HEK293T (cell line): ENCODE results near the gene ADAMTS3.

Experiments
- CTCF ChIA-PET: fragments of 350-600 bp; formaldehyde crosslinking; extraction: SDS; loops from one replicate; lab custom pipeline; 2021; ENCODE audit warnings: antibody characterized with exemption, inconsistent platforms; lab: Yijun Ruan, JAX
- POLR2A ChIA-PET: fragments of 350-600 bp; formaldehyde crosslinking; extraction: SDS; loops from one replicate; lab custom pipeline; 2020; ENCODE audit warnings: antibody characterized with exemption, inconsistent platforms; lab: Yijun Ruan, JAX
- DNase-seq: peaks from one replicate; pipeline ENCODE4 v3.0.0; 2012; ENCODE audit warnings: mixed read lengths; ENCODE audit errors: extremely low spot score
- ARNT ChIP-seq: fragments of 450-650 bp; IDR thresholded peaks from 2 replicates; pipeline ENCODE4 v1.6.1; 2017; ENCODE audit warnings: mild to moderate bottlenecking
- BHLHE40 ChIP-seq: fragments of 450-650 bp; IDR thresholded peaks from 2 replicates; pipeline ENCODE4 v1.6.1; 2016; ENCODE audit warnings: mild to moderate bottlenecking, moderate library complexity, borderline replicate concordance
- CTBP1 ChIP-seq: fragments of 450-650 bp; IDR thresholded peaks from 2 replicates; pipeline ENCODE4 v1.6.1; 2016; ENCODE audit warnings: borderline replicate concordance
- ELF4 ChIP-seq: fragments of 450-650 bp; IDR thresholded peaks from 2 replicates; pipeline ENCODE4 v1.6.1; 2017; ENCODE audit warnings: antibody characterized with exemption
- FOXA1 ChIP-seq: fragments of 450-650 bp; IDR thresholded peaks from 2 replicates; pipeline ENCODE4 v1.6.1; 2016; ENCODE audit warnings: mild to moderate bottlenecking
- FOXK2 ChIP-seq: fragments of 450-650 bp; IDR thresholded peaks from 2 replicates; pipeline ENCODE4 v1.6.1; 2016; ENCODE audit warnings: mild to moderate bottlenecking
- FOXM1 ChIP-seq: fragments of 450-650 bp; IDR thresholded peaks from 2 replicates; pipeline ENCODE4 v1.6.1; 2017; ENCODE audit warnings: mild to moderate bottlenecking, borderline replicate concordance
- HDGF ChIP-seq: fragments of 450-650 bp; IDR thresholded peaks from 2 replicates; pipeline ENCODE4 v1.6.1; 2017; ENCODE audit warnings: antibody characterized with exemption, borderline replicate concordance
- L3MBTL2 ChIP-seq: fragments of 450-650 bp; conservative IDR thresholded peaks from 2 replicates; pipeline ENCODE4 v1.6.1; 2016; ENCODE audit warnings: mild to moderate bottlenecking
- LEF1 ChIP-seq: fragments of 450-650 bp; IDR thresholded peaks from 2 replicates; pipeline ENCODE4 v1.6.1; 2017; ENCODE audit warnings: mild to moderate bottlenecking, borderline replicate concordance
- NFRKB ChIP-seq: fragments of 450-650 bp; IDR thresholded peaks from 2 replicates; pipeline ENCODE4 v1.6.1; 2016; ENCODE audit warnings: mild to moderate bottlenecking, moderate library complexity
- SP1 ChIP-seq: fragments of 450-650 bp; IDR thresholded peaks from 2 replicates; pipeline ENCODE4 v1.6.1; 2017
- SUZ12 ChIP-seq: fragments of 450-650 bp; IDR thresholded peaks from 2 replicates; pipeline ENCODE4 v1.6.1; 2016; ENCODE audit warnings: mild to moderate bottlenecking
- TARDBP ChIP-seq: fragments of 450-650 bp; IDR thresholded peaks from 2 replicates; pipeline ENCODE4 v1.6.1; 2016
- ZNF384 ChIP-seq: fragments of 450-650 bp; IDR thresholded peaks from 2 replicates; pipeline ENCODE4 v1.6.1; 2016
- TF ChIP-seq, protein P1 (sequence below): fragments of 450-650 bp; IDR thresholded peaks from 2 replicates; pipeline ENCODE4 v1.6.1; 2016

The ADAMTS3 gene

GRCh38 chr4:72377491-72378194, 191.4 kb downstream of the ADAMTS3 start:
- TF ChIP-seq ARNT (no peak), SP1 (no peak), FOXM1 (no peak), LEF1 (no peak), BHLHE40 (no peak), ELF4 (no peak), CTBP1 (no peak), ZNF384 (no peak), NFRKB (no peak)
- TF ChIP-seq, protein P1, sequence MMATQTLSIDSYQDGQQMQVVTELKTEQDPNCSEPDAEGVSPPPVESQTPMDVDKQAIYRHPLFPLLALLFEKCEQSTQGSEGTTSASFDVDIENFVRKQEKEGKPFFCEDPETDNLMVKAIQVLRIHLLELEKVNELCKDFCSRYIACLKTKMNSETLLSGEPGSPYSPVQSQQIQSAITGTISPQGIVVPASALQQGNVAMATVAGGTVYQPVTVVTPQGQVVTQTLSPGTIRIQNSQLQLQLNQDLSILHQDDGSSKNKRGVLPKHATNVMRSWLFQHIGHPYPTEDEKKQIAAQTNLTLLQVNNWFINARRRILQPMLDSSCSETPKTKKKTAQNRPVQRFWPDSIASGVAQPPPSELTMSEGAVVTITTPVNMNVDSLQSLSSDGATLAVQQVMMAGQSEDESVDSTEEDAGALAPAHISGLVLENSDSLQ = no peak
- no peak for DNase-seq
- ChIA-PET POLR2A (interaction anchor here (0.6 kb wide), 1 partner anchor 882 kb away, joined by 3 read pairs; no protein-coding TSS in a partner anchor), CTCF (interaction anchor here (0.7 kb wide), 1 partner anchor 81 kb away, joined by 4 read pairs; no protein-coding TSS in a partner anchor)

DNA sequence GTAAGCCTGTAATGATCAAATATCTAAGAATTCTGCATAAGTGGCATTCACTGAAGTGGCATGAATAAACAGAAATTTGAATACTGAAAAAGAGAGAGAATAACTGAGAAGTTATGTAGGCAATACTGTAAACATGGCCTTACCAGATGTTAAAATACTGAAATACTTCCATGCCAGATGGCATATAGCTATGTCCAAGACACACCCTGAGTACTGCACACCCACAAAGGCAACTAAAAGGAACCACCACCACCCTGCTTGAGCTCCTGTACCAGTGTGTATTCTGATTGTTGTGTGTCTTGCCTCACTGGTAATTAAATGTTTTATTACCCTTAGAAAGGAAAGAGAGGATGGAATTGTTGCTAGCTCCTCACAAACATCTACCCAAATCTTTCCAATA, 192.1 kb downstream of the ADAMTS3 start:
- ChIA-PET CTCF (no interaction called here), POLR2A (no interaction called here)
- no peak for TF ChIP-seq TARDBP
- TF ChIP-seq HDGF = no peak
- no peak for TF ChIP-seq SP1
- TF ChIP-seq, protein P1 = no peak
- TF ChIP-seq ZNF384 = no peak
- TF ChIP-seq ARNT = no peak
- TF ChIP-seq NFRKB = no peak
- TF ChIP-seq FOXA1 = no peak
- TF ChIP-seq LEF1 = no peak
- no peak for DNase-seq

DNA sequence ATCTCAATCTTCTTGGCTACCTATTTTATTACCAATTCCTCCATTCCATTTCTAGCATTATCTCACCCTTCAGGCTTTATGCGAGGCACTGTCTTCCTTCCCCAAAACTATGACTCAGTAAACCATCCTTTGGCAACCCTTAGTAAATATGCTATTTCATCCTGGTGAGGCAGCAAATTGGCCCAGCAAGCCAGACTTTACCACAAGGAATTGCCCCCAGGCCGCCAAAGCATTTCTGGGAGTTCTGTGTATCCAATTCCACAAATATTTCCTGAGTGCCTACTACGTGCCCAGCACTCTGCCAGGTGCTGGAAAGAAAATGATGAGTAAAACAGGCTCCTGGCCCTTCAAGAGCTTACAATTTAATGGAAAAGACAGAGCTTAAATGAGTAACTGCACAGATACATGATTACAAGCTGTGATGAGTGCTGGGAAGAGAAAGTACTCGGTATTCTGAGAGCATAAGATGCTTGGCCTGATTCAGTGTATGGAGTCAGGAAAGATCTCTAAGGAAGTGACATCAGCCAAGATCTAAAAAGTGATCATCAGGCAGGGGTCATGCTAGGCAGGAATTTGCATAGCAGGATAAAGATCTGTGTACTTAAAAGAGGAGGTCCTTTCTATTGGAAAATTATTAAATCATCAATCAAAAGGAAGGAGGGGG, 193.8 kb downstream of the ADAMTS3 start:
- ChIA-PET POLR2A (no interaction called here), CTCF (no interaction called here)
- no peak for DNase-seq
- TF ChIP-seq CTBP1 = no peak
- no peak for TF ChIP-seq NFRKB

GRCh38 chr4:72374159-72374558, 194.9 kb downstream of the ADAMTS3 start:
- no peak for TF ChIP-seq CTBP1
- no peak for TF ChIP-seq ARNT
- no peak for TF ChIP-seq NFRKB
- TF ChIP-seq, protein P1 = no peak
- no peak for TF ChIP-seq FOXK2
- TF ChIP-seq L3MBTL2 = no peak
- TF ChIP-seq SUZ12 = no peak
- no peak for TF ChIP-seq FOXM1
- no peak for TF ChIP-seq ZNF384
- no peak for TF ChIP-seq LEF1
- no peak for TF ChIP-seq TARDBP
- TF ChIP-seq BHLHE40 = no peak
- TF ChIP-seq SP1 = no peak
- no peak for TF ChIP-seq HDGF
- TF ChIP-seq FOXA1 = no peak
- no peak for TF ChIP-seq ELF4
- POLR2A ChIA-PET = no interaction called here
- CTCF ChIA-PET = no interaction called here
- no peak for DNase-seq

GRCh38 chr4:72366601-72367000, 202.4 kb downstream of the ADAMTS3 start:
- CTCF ChIA-PET = no interaction called here

More at GRCh38 chr4:72366601-72367000, 202.4 kb downstream of the ADAMTS3 start:
- DNase-seq = no peak
- no peak for TF ChIP-seq TARDBP
- no peak for TF ChIP-seq NFRKB
- TF ChIP-seq, protein P1 = no peak
- POLR2A ChIA-PET = no interaction called here
